Thyroid gland (tissue), 4 donors: ENCODE data around the gene BBIP1. TPM values are rescaled to one million over a fixed set of nuclear protein-coding genes. Genes with fewer than 3 reads are reported as not detected.

Experiments
- DNase-seq, 2 donors: peaks; one replicate each; pipeline ENCODE4 v3.0.0-alpha.2; 2019
- H3K27ac ChIP-seq, 3 donors: fragments of 200-600 bp; sonication (generic); 1 replicate in 2 of 3; 2 replicates in 1 of 3; pipeline ENCODE4 v1.5.1; 2016 to 2019; ENCODE audit warnings: mild to moderate bottlenecking in 1 of 3, moderate library complexity in 1 of 3
- H3K27me3 ChIP-seq: fragments of 200-600 bp; sonication (generic); one replicate; pipeline ENCODE4 v1.5.1; 2019
- H3K36me3 ChIP-seq, 2 donors: fragments of 200-600 bp; sonication (generic); one replicate each; pipeline ENCODE4 v1.5.1; 2016 to 2019
- H3K4me1 ChIP-seq, 2 donors: fragments of 200-600 bp; sonication (generic); one replicate each; pipeline ENCODE4 v1.5.1; 2017 to 2019
- H3K4me3 ChIP-seq, 3 donors: fragments of 200-600 bp; sonication (generic); replicated peaks in 1 of 3; 1 replicate in 2 of 3; 2 replicates in 1 of 3; pipeline ENCODE4 v1.5.1; 2016; ENCODE audit warnings: mild to moderate bottlenecking in 1 of 3
- H3K9me3 ChIP-seq: fragments of 200-600 bp; sonication (generic); one replicate; pipeline ENCODE4 v1.5.1; 2017
- CTCF ChIP-seq, 6 experiments: fragments of 200-600 bp in 3 of 6; fragments of 450-650 bp in 3 of 6; sonication (generic) in 3 of 6; IDR thresholded peaks; one replicate each; pipeline ENCODE4 v1.5.1; 2016 to 2019; ENCODE audit warnings: antibody characterized with exemption in 6 of 6, mild to moderate bottlenecking in 2 of 6, inconsistent platforms in 1 of 6, moderate library complexity in 1 of 6
- POLR2A ChIP-seq, 2 donors: fragments of 450-650 bp; IDR thresholded peaks; one replicate each; pipeline ENCODE4 v1.6.1; 2017; ENCODE audit warnings: antibody characterized with exemption in 2 of 2, mild to moderate bottlenecking in 2 of 2, moderate library complexity in 1 of 2
- WGBS, 2 donors: methylation state at CpG; one replicate each; pipeline ENCODE4 v1.1.5; 2017; 5-methylcytosine and 5-hydroxymethylcytosine counted together
- intact Hi-C: fragments of 100-400 bp; cut with DNase I; formaldehyde crosslinking; loops from one replicate; pipeline ENCODE4 v1.15.1; 2023
- total RNA-seq, 4 donors: library from RNA; depleted of rRNA; stranded (reverse); fragments of >200 nt; gene quantifications; one replicate each; pipeline ENCODE4 v1.2.3, GENCODE V29; 2016

The BBIP1 gene
- total RNA-seq, 4 donors from 2014 or later = 27.3 to 48.4 (median 34.1) TPM

DNA sequence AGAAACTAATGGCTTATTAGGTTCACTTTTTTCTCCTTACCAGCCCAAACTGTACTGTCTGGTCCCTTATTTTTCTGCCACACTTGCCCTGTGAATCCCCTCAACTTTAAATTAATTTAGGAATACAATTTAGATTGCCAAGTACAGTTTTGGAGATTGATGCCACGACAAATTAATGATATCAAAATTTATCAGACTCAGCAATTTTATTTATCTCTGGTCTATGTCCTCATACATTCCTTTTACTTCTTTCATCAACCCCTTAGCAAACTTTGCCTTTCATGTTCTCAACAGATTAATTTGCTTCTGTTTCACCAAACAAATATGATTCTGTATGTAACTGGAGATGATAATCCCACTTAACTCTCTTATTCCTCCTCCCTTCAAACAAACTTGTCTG, 38.6 kb upstream of the BBIP1 start:
- H3K4me3 ChIP-seq = no peak overlapping the region
- H3K9me3 ChIP-seq = no peaks in the 10 kb centered on the region
- no peaks in the 10 kb centered on the region for H3K36me3 ChIP-seq
- no peak overlapping the region for H3K27ac ChIP-seq
- no peaks in the 10 kb centered on the region for H3K27me3 ChIP-seq
- intact Hi-C loops = no loop called here
- H3K4me1 ChIP-seq = peaks cover 15 to 23% of the 10 kb centered on the region in 2 donors
- TF ChIP-seq CTCF (IDR thresholded peaks at IDR 0.05) = no peak
- TF ChIP-seq POLR2A (IDR thresholded peaks at IDR 0.05) = no peak
- DNase-seq = no peak
- 98% methylated on average over 1 of the region's 1 CpG for WGBS, 2 donors

DNA sequence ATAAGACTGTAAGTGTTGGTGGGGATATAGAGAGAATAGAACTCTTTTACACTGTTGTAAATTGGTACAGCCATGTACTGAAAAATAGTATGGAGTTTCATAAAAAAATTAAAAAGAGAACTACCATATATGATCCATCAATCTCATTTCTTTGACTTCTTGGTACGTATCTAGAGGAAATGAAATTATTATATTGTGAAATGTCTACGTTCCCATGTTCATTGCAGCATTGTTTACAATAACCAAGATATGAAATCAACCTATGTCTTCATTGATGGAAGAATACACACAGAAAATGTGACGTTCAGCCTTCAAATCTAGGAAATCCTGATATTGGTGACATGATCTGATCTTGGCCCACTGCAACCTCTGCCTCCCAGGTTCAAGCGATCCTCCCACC, 32.4 kb upstream of the BBIP1 start:
- DNase-seq = no peak
- TF ChIP-seq POLR2A (IDR thresholded peaks at IDR 0.05) (no peak), CTCF (IDR thresholded peaks at IDR 0.05) (no peak)
- intact Hi-C loops = no loop called here
- Histone ChIP-seq H3K36me3 (no peaks in the 10 kb centered on the region), H3K4me3 (no peak overlapping the region), H3K27ac (no peak overlapping the region), H3K9me3 (no peaks in the 10 kb centered on the region), H3K27me3 (no peaks in the 10 kb centered on the region), H3K4me1 (no peaks in the 10 kb centered on the region)
- 96 to 98% methylated on average over 4 of the region's 4 CpGs for WGBS, 2 donors

DNA sequence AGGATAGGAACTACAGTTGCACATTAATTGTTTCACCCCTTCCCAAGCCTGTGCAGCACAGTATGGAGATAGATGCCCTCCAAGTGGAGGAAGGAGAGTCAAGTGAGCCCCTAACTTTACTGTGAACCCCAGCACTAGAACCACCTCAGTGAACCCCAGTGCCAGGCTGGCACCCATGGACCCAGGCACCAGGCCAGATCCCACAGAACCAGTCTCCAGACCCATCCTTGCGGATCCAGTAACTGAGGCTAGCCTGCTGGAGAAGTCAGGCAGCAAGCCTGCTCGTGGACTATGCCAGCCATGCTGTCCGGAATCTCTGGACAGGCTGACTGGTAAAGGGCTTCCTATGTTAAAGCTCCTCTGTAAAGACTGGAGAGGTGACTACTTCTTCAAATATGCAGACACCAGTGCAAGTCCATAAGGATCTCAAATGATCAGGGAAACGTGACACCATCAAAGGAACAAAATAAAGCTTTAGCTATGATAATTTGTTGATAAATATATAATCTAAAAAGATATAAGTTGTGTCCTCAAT, 28.1 kb upstream of the BBIP1 start:
- no peak overlapping the region for H3K4me3 ChIP-seq
- no peaks in the 10 kb centered on the region for H3K27me3 ChIP-seq
- no peaks in the 10 kb centered on the region for H3K36me3 ChIP-seq
- H3K27ac ChIP-seq = no peak overlapping the region
- H3K9me3 ChIP-seq = no peaks in the 10 kb centered on the region
- H3K4me1 ChIP-seq = peaks cover 0 to 12% of the 10 kb centered on the region in 2 donors
- WGBS, 2 donors = 71% methylated on average over 4 of the region's 4 CpGs
- intact Hi-C loops = no loop called here
- no peak for TF ChIP-seq POLR2A (IDR thresholded peaks at IDR 0.05)
- no peak for TF ChIP-seq CTCF (IDR thresholded peaks at IDR 0.05)
- no peak for DNase-seq

DNA sequence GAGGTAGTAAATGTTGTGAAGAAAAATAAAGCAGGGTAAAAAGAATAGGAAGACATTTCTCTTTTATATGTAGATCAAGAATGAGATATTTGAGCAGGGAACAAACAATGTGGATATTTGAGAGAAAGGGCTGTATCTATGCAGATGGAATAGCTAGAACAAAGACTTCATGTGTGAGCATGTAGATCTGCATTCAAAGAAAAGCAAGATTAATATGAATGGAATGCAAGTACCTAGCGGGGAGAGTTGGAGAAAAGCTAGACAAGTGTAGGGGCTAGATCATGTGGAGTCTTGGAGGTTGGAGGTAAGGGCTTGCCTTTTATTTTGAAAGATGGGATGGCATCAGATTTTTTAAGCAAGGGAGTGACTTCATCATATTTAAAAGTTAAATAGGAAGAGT, 27.5 kb upstream of the BBIP1 start:
- Histone ChIP-seq H3K27ac (no peak overlapping the region), H3K36me3 (no peaks in the 10 kb centered on the region), H3K27me3 (no peaks in the 10 kb centered on the region), H3K4me3 (no peak overlapping the region), H3K4me1 (peaks cover 0 to 12% of the 10 kb centered on the region in 2 donors), H3K9me3 (no peaks in the 10 kb centered on the region)
- no peak for DNase-seq
- no peak for TF ChIP-seq POLR2A (IDR thresholded peaks at IDR 0.05)
- TF ChIP-seq CTCF (IDR thresholded peaks at IDR 0.05) = no peak
- intact Hi-C loops = no loop called here
- 91 to 95% methylated on average over 1 of the region's 1 CpG for WGBS, 2 donors

GRCh38 chr10:110944792-110945396, 25.9 kb upstream of the BBIP1 start:
- no peak overlapping the region for H3K27ac ChIP-seq
- WGBS, 2 donors = 67 to 78% methylated on average over 5 of the region's 5 CpGs
- no peak for TF ChIP-seq CTCF (IDR thresholded peaks at IDR 0.05)
- no peak for TF ChIP-seq POLR2A (IDR thresholded peaks at IDR 0.05)

More at GRCh38 chr10:110944792-110945396, 25.9 kb upstream of the BBIP1 start:
- H3K9me3 ChIP-seq = no peaks in the 10 kb centered on the region
- no peak overlapping the region for H3K4me3 ChIP-seq
- no peaks in the 10 kb centered on the region for H3K27me3 ChIP-seq
- intact Hi-C loops = no loop called here
- H3K4me1 ChIP-seq = peaks cover 0 to 12% of the 10 kb centered on the region in 2 donors
- H3K36me3 ChIP-seq = no peaks in the 10 kb centered on the region
- no peak for DNase-seq
